ENCODE measurements around the gene SLC4A9. TPM values are rescaled to one million over a fixed set of nuclear protein-coding genes. Genes with fewer than 3 reads are reported as not detected.

SLC4A9 gene
- total RNA-seq, 1 experiment from 2014 or later = 0.37 TPM

- TF ChIP-seq CTCF (IDR thresholded peaks at IDR 0.05; ENCODE audit: unreplicated experiment) = no peak
- Mint-ChIP-seq H3K36me3 (ENCODE audit: insufficient read depth, unreplicated experiment) (no peaks in the 10 kb centered on the region), H3K9me3 (ENCODE audit: unreplicated experiment) (no peaks in the 10 kb centered on the region), H3K4me3 (ENCODE audit: unreplicated experiment) (no peak overlapping the region), H3K27ac (ENCODE audit: low read depth, unreplicated experiment) (no peak overlapping the region), H3K4me1 (ENCODE audit: insufficient read depth, unreplicated experiment) (peaks cover 7% of the 10 kb centered on the region), H3K27me3 (ENCODE audit: insufficient read depth, unreplicated experiment) (no peaks in the 10 kb centered on the region)
- ChIA-PET POLR2A (interaction anchor here (1.8 kb wide), 1 partner anchor 10 kb away, joined by 4 read pairs; no protein-coding TSS in a partner anchor), CTCF (interaction anchor here (0.5 to 10.7 kb wide), 9 partner anchors 10 to 280 kb away, joined by 3 to 286 read pairs (median 4); no protein-coding TSS in a partner anchor)
- no peak for DNase-seq (ENCODE audit: unreplicated experiment)
- intact Hi-C loops (cut with micrococcal nuclease) = no loop called here
- BruUV-seq (replicated peaks) = no TSS peak
These were observed 2.3 kb downstream of the SLC4A9 start for GRCh38 chr5:140362311-140362710.

- ChIA-PET POLR2A (interaction anchor here (0.8 to 1.8 kb wide), 6 partner anchors 10 to 103 kb away, joined by 3 to 7 read pairs (median 3); no protein-coding TSS in a partner anchor), CTCF (interaction anchor here (0.6 to 10.7 kb wide), 41 partner anchors 9 to 1518 kb away, joined by 3 to 286 read pairs (median 3); partner anchors contain the start of genes HARS1, HARS2 and ZMAT2)
- Mint-ChIP-seq H3K4me1 (ENCODE audit: insufficient read depth, unreplicated experiment) (no peaks in the 10 kb centered on the region), H3K4me3 (ENCODE audit: unreplicated experiment) (peak overlapping the region; percentile 72), H3K36me3 (ENCODE audit: insufficient read depth, unreplicated experiment) (no peaks in the 10 kb centered on the region), H3K27ac (ENCODE audit: low read depth, unreplicated experiment) (no peak overlapping the region), H3K9me3 (ENCODE audit: unreplicated experiment) (no peaks in the 10 kb centered on the region), H3K27me3 (ENCODE audit: insufficient read depth, unreplicated experiment) (no peaks in the 10 kb centered on the region)
- intact Hi-C loops (cut with micrococcal nuclease) = loop anchor here (1.0 kb wide), 1 partner anchor 357 kb away; no protein-coding TSS in a partner anchor
- no TSS peak for BruUV-seq (replicated peaks)
- peak; percentile 86 for DNase-seq (ENCODE audit: unreplicated experiment)
- peak; percentile 99 for TF ChIP-seq CTCF (IDR thresholded peaks at IDR 0.05; ENCODE audit: unreplicated experiment)
These were observed 3.1 kb downstream of the SLC4A9 start for GRCh38 chr5:140362875-140363630.

GRCh38 chr5:140363631-140364471 lies 3.9 kb downstream of the SLC4A9 start:
- Mint-ChIP-seq H3K4me3 (ENCODE audit: unreplicated experiment) (peak overlapping the region; percentile 72), H3K4me1 (ENCODE audit: insufficient read depth, unreplicated experiment) (no peaks in the 10 kb centered on the region), H3K9me3 (ENCODE audit: unreplicated experiment) (no peaks in the 10 kb centered on the region), H3K27ac (ENCODE audit: low read depth, unreplicated experiment) (no peak overlapping the region), H3K27me3 (ENCODE audit: insufficient read depth, unreplicated experiment) (no peaks in the 10 kb centered on the region), H3K36me3 (ENCODE audit: insufficient read depth, unreplicated experiment) (no peaks in the 10 kb centered on the region)
- intact Hi-C loops (cut with micrococcal nuclease) = loop anchor here (1.0 kb wide), 1 partner anchor 356 kb away; no protein-coding TSS in a partner anchor
- TF ChIP-seq CTCF (IDR thresholded peaks at IDR 0.05; ENCODE audit: unreplicated experiment) = no peak
- ChIA-PET CTCF (interaction anchor here (0.6 to 10.7 kb wide), 49 partner anchors 10 to 1517 kb away, joined by 3 to 286 read pairs (median 3); partner anchors contain the start of genes HARS1, HARS2 and ZMAT2), POLR2A (interaction anchor here (0.8 to 1.4 kb wide), 5 partner anchors 10 to 102 kb away, joined by 3 to 7 read pairs (median 3); no protein-coding TSS in a partner anchor)
- BruUV-seq (replicated peaks) = no TSS peak
- no peak for DNase-seq (ENCODE audit: unreplicated experiment)

- DNase-seq (ENCODE audit: unreplicated experiment) = no peak
- Mint-ChIP-seq H3K4me3 (ENCODE audit: unreplicated experiment) (no peak overlapping the region), H3K4me1 (ENCODE audit: insufficient read depth, unreplicated experiment) (no peaks in the 10 kb centered on the region), H3K9me3 (ENCODE audit: unreplicated experiment) (no peaks in the 10 kb centered on the region), H3K27ac (ENCODE audit: low read depth, unreplicated experiment) (no peak overlapping the region), H3K36me3 (ENCODE audit: insufficient read depth, unreplicated experiment) (no peaks in the 10 kb centered on the region), H3K27me3 (ENCODE audit: insufficient read depth, unreplicated experiment) (no peaks in the 10 kb centered on the region)
- no peak for TF ChIP-seq CTCF (IDR thresholded peaks at IDR 0.05; ENCODE audit: unreplicated experiment)
- ChIA-PET CTCF (interaction anchor here (0.6 to 10.7 kb wide), 18 partner anchors 9 to 336 kb away, joined by 3 to 286 read pairs (median 5); partner anchors contain the start of genes HARS1, HARS2 and ZMAT2), POLR2A (interaction anchor here (1.4 kb wide), 1 partner anchor 9 kb away, joined by 7 read pairs; no protein-coding TSS in a partner anchor)
- intact Hi-C loops (cut with micrococcal nuclease) = no loop called here
- BruUV-seq (replicated peaks) = no TSS peak
These were observed 4.4 kb downstream of the SLC4A9 start for GRCh38 chr5:140364472-140364765.

All from MCF 10A (cell line).